A673 (cell line): ENCODE data around the gene EDAR. TPM values are rescaled to one million over a fixed set of nuclear protein-coding genes. Genes with fewer than 3 reads are reported as not detected.

Experiments used
- BruUV-seq: library from RNA; stranded (reverse); fragments of 400-500 nt; replicated peaks from 2 replicates; lab custom pipeline; 2021; lab: Mats Ljungman, UMichigan
- CTCF ChIA-PET: fragments of 300-600 bp; sonication (Branson Sonifier 250); formaldehyde crosslinking; loops from one replicate; lab custom pipeline; 2022; ENCODE audit warnings: antibody characterized with exemption; lab: Charles Lee
- POLR2A ChIA-PET: fragments of 300-600 bp; sonication (Branson Sonifier 250); formaldehyde crosslinking; loops from one replicate; lab custom pipeline; 2022; ENCODE audit warnings: antibody characterized with exemption; ENCODE audit not compliant: low non-redundant PET; lab: Charles Lee
- DNase-seq: peaks from one replicate; pipeline ENCODE4 v3.0.0-alpha.2; 2015; ENCODE audit warnings: low spot score
- H3K27ac ChIP-seq: fragments of 200-600 bp; sonication (generic); 2 replicates; pipeline ENCODE4 v1.5.1; 2016; ENCODE audit warnings: mixed run types, low read depth, mild to moderate bottlenecking, mixed read lengths, antibody characterized with exemption, low read length; ENCODE audit not compliant: poor library complexity, severe bottlenecking
- H3K27me3 ChIP-seq: fragments of 200-600 bp; sonication (generic); replicated peaks from 2 replicates; pipeline ENCODE4 v1.6.1; 2017; ENCODE audit warnings: mixed run types, low read depth, mild to moderate bottlenecking, mixed read lengths, antibody characterized with exemption, low read length; ENCODE audit not compliant: insufficient read depth, poor library complexity
- H3K36me3 ChIP-seq: fragments of 200-600 bp; sonication (generic); 2 replicates; pipeline ENCODE4 v1.6.1; 2016; ENCODE audit warnings: mixed run types, mild to moderate bottlenecking, mixed read lengths, antibody characterized with exemption, low read length; ENCODE audit not compliant: insufficient read depth, poor library complexity, severe bottlenecking
- H3K4me1 ChIP-seq: fragments of 200-600 bp; sonication (generic); 2 replicates; pipeline ENCODE4 v1.6.1; 2017; ENCODE audit warnings: mixed run types, mild to moderate bottlenecking, mixed read lengths, antibody characterized with exemption, low read length; ENCODE audit not compliant: insufficient read depth, poor library complexity, severe bottlenecking
- H3K4me3 ChIP-seq: fragments of 200-600 bp; sonication (generic); 2 replicates; pipeline ENCODE4 v1.5.1; 2016; ENCODE audit warnings: low read depth, mixed run types, mild to moderate bottlenecking, mixed read lengths, low read length; ENCODE audit not compliant: poor library complexity, severe bottlenecking
- H3K9me3 ChIP-seq: fragments of 200-600 bp; sonication (generic); 2 replicates; pipeline ENCODE4 v1.6.1; 2016; ENCODE audit warnings: mixed run types, low read depth, mild to moderate bottlenecking, mixed read lengths, antibody characterized with exemption, low read length; ENCODE audit not compliant: poor library complexity, severe bottlenecking
- CTCF ChIP-seq: fragments of 300-800, 200-600 bp; sonication (generic); conservative IDR thresholded peaks from 2 replicates; pipeline ENCODE4 v1.5.1; 2017; ENCODE audit warnings: low read depth, mild to moderate bottlenecking, antibody characterized with exemption, low read length, moderate library complexity, mixed read lengths
- EZH2 ChIP-seq: fragments of 200-600 bp; sonication (generic); IDR thresholded peaks from 2 replicates; pipeline ENCODE4 v1.6.1; 2017; ENCODE audit warnings: borderline replicate concordance, low read depth, mild to moderate bottlenecking, mixed read lengths, antibody characterized with exemption, low read length; ENCODE audit not compliant: poor library complexity, severe bottlenecking
- intact Hi-C: fragments of 100-400 bp; cut with micrococcal nuclease; formaldehyde crosslinking; loops from one replicate; pipeline ENCODE4 v1.10.0; 2022; ENCODE audit not compliant: unreplicated experiment
- total RNA-seq: library from RNA; stranded (reverse); gene quantifications from 2 replicates; pipeline ENCODE4 v1.2.3, GENCODE V29; 2021

Gene EDAR
- total RNA-seq, 1 experiment from 2014 or later, result not detected

GRCh38 chr2:109031476-109032228, 42.6 kb upstream of the EDAR start:
- no TSS peak for BruUV-seq
- TF ChIP-seq CTCF (no peak), EZH2 (no peak)
- intact Hi-C loops, result no loop called here
- CTCF ChIA-PET, result no interaction called here
- no peaks in the 10 kb centered on the region for H3K36me3 ChIP-seq
- H3K4me1 ChIP-seq, result peaks cover 14% of the 10 kb centered on the region
- DNase-seq, result peak; percentile 66
- H3K9me3 ChIP-seq, result no peaks in the 10 kb centered on the region
- no peak overlapping the region for H3K27ac ChIP-seq
- H3K4me3 ChIP-seq, result peak overlapping the region; percentile 40
- POLR2A ChIA-PET, result no interaction called here
- no peaks in the 10 kb centered on the region for H3K27me3 ChIP-seq

DNA sequence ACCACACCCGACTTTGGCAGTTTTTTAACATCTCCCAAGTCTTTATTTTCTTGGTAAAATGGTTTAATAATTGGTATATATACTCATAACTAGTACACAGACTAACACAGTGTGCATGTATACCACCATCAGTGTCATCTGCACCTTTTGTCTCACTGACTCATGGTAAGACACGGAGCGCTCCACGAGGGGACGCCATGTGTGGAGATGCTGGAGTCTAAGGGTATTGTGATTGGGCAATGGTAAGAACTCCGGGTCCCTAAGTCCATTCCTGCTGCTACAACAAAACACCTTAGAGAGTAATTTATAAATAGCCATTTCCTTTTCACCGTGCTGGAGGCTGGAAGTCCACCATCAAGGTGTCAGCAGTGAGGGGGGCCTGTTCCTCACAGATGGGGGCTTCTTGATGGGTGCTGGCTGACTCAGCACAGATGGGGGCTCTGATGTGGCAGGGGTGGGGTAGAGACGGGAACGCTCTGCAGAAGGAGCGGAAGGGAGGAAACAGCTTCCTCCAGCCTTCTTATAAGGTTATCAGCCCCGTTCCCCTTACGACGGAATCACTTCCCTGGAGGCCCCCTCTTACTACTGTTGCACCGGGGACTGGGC, 42.0 kb upstream of the EDAR start:
- BruUV-seq, result no TSS peak
- no peak for DNase-seq
- no peaks in the 10 kb centered on the region for H3K9me3 ChIP-seq
- intact Hi-C loops, result no loop called here
- H3K36me3 ChIP-seq, result no peaks in the 10 kb centered on the region
- peak overlapping the region; percentile 40 for H3K4me3 ChIP-seq
- no peak for TF ChIP-seq CTCF
- no peak for TF ChIP-seq EZH2
- no peaks in the 10 kb centered on the region for H3K27me3 ChIP-seq
- ChIA-PET POLR2A (no interaction called here), CTCF (no interaction called here)
- H3K27ac ChIP-seq, result no peak overlapping the region
- H3K4me1 ChIP-seq, result peaks cover 14% of the 10 kb centered on the region

DNA sequence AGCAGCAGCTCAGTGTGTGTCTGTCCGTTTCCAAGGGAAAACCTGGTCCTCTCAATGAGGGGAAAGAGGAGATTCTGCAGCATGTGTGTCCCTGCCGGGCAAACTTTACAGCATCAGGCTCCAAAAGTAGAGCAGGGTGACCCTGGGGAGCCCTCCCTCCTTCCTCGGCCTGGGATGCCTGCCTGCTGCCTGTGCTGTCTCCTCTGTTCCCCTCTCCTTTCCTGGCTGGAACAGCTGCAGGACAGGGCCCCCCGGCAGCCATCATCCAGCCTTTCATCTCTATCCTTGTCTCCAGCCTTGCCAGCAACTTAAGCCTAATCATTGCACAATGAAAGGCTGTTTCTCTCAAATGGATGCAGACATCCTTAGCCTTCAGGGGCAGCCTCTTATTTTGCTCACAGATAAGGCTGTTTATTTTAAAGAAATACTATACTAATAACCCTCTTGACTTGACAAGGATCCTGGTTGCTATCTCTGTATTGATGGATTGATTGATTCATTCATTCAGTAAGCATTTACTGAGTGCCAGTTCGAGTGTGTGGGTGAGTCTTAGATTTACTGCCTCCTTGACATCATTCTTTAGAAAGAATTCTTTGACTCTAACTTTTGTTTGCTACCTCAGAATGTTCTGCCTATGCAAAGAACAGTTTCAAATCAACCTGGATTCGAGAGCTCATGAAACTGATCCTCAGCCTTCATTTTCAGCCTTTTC, 40.6 kb upstream of the EDAR start:
- no TSS peak for BruUV-seq
- Histone ChIP-seq H3K4me3 (no peak overlapping the region), H3K9me3 (no peaks in the 10 kb centered on the region), H3K27ac (no peak overlapping the region), H3K27me3 (no peaks in the 10 kb centered on the region), H3K36me3 (no peaks in the 10 kb centered on the region), H3K4me1 (peaks cover 14% of the 10 kb centered on the region)
- ChIA-PET POLR2A (no interaction called here), CTCF (no interaction called here)
- DNase-seq, result no peak
- TF ChIP-seq CTCF (no peak), EZH2 (no peak)
- intact Hi-C loops, result no loop called here
